ENCODE measurements around the gene LRRFIP1. TPM values are rescaled to one million over a fixed set of nuclear protein-coding genes. Genes with fewer than 3 reads are reported as not detected.

LRRFIP1 gene
- total and polyA plus RNA-seq, 7 donors = 42.3 to 108 (median 91.9) TPM

DNA sequence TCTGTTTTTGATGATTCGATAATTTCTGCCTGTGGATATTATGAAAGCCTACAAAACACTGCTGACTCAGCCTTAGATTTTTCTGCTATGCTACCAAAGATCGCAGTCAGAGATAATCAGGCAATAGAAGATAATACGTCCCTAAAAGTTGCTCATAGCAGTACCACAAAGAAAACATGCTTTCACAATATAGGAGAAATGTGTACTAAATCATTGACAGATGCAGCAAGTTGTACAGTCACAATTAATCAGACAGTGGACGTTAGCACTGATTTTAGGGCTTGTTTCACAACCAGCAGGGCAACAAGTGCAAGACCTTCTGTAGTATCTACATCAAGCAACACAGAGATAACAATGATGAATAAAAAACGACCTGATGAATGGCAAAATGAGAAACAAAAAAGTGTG lies 190.7 kb downstream of the LRRFIP1 start:
- Histone ChIP-seq H3K27ac (no peak overlapping the region), H3K4me1 (no peaks in the 10 kb centered on the region), H3K9me3 (no peaks in the 10 kb centered on the region), H3K4me3 (no peak overlapping the region), H3K36me3 (ENCODE audit: insufficient read depth in 1 of 2, low read depth in 1 of 2) (no peaks in the 10 kb centered on the region), H3K27me3 (ENCODE audit: insufficient read depth in 3 of 3, low read length in 2 of 3) (no peaks in the 10 kb centered on the region)
- ATAC-seq (no peak), DNase-seq (no peak)
- TF ChIP-seq, protein P1, sequence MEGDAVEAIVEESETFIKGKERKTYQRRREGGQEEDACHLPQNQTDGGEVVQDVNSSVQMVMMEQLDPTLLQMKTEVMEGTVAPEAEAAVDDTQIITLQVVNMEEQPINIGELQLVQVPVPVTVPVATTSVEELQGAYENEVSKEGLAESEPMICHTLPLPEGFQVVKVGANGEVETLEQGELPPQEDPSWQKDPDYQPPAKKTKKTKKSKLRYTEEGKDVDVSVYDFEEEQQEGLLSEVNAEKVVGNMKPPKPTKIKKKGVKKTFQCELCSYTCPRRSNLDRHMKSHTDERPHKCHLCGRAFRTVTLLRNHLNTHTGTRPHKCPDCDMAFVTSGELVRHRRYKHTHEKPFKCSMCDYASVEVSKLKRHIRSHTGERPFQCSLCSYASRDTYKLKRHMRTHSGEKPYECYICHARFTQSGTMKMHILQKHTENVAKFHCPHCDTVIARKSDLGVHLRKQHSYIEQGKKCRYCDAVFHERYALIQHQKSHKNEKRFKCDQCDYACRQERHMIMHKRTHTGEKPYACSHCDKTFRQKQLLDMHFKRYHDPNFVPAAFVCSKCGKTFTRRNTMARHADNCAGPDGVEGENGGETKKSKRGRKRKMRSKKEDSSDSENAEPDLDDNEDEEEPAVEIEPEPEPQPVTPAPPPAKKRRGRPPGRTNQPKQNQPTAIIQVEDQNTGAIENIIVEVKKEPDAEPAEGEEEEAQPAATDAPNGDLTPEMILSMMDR (IDR thresholded peaks at IDR 0.05) = no peak
- 73 to 75% (median 74%) methylated on average over 5 of the region's 5 CpGs for WGBS, 3 donors
- intact Hi-C loops (cut with DNase I) = no loop called here

DNA sequence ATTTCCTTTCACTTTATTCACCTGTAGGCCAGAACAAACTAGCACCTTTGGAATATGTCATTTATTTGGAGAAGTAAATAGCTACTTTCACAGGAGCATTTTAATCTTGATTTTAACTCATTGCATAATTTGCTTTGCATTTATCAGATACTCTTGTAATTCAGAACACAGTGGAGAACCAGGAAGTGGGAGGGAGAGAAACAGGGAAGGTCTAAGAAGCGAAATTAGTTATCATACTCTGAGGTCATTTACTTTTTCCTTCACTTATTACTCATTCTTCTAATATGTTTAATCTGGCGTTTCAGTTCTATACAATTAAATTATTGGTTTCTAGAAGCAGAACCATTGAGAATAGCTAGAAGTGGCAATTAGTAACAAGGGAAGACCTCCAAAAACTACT lies 191.8 kb downstream of the LRRFIP1 start:
- no peaks in the 10 kb centered on the region for H3K9me3 ChIP-seq
- TF ChIP-seq, protein P1 (IDR thresholded peaks at IDR 0.05) = no peak
- H3K4me3 ChIP-seq = no peak overlapping the region
- WGBS, 3 donors = 89 to 91% (median 89%) methylated on average over 2 of the region's 2 CpGs
- DNase-seq = no peak
- H3K36me3 ChIP-seq (ENCODE audit: insufficient read depth in 1 of 2, low read depth in 1 of 2) = no peaks in the 10 kb centered on the region
- intact Hi-C loops (cut with DNase I) = no loop called here
- no peaks in the 10 kb centered on the region for H3K4me1 ChIP-seq
- no peak overlapping the region for H3K27ac ChIP-seq
- H3K27me3 ChIP-seq (ENCODE audit: insufficient read depth in 3 of 3, low read length in 2 of 3) = no peaks in the 10 kb centered on the region
- no peak for ATAC-seq

DNA sequence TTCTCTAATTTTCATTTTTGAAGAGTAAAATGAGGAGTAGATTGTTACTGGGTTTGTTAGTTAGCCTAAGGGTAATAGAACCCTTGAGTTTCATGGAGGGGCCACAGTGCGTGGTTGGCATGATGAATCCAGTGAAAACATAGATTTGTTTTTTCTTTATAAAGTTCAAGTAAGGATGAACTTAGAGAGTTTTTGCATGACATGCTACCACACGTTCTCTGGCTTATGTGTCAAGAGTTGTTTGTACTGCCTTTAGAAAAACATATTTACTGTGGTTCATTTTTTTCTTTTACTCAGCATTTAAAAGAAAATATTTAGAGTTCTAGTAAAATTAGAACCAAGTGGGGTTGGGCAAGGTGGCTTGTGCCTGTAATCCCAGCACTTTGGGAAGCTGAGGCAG lies 193.0 kb downstream of the LRRFIP1 start:
- Histone ChIP-seq H3K9me3 (no peaks in the 10 kb centered on the region), H3K36me3 (ENCODE audit: insufficient read depth in 1 of 2, low read depth in 1 of 2) (no peaks in the 10 kb centered on the region), H3K4me1 (no peaks in the 10 kb centered on the region), H3K27ac (no peak overlapping the region), H3K4me3 (no peak overlapping the region), H3K27me3 (ENCODE audit: insufficient read depth in 3 of 3, low read length in 2 of 3) (no peaks in the 10 kb centered on the region)
- ATAC-seq (no peak), DNase-seq (no peak)
- TF ChIP-seq, protein P1 (IDR thresholded peaks at IDR 0.05) = no peak
- intact Hi-C loops (cut with DNase I) = no loop called here
- 86 to 95% (median 94%) methylated on average over 2 of the region's 2 CpGs for WGBS, 3 donors

DNA sequence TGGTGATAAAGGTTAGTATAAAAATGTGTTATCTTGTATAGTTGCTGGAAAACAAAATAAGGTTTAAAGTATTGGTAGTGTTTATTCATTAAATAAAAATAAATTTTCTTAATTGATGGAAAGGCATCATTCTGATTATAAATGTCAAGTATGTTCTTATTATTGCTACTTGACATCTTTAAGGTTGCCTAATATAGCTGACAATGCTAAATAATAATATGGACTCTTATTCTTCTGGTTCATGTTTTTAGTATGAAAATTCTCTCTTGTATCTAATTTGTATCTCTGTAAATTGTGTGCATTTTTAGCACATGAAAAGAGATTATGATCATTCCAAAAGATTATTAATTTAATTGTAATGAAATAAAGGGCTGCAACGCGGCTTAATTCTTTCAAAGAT lies 196.2 kb downstream of the LRRFIP1 start:
- TF ChIP-seq, protein P1 (IDR thresholded peaks at IDR 0.05) = no peak
- no peak for DNase-seq
- Histone ChIP-seq H3K36me3 (ENCODE audit: insufficient read depth in 1 of 2, low read depth in 1 of 2) (no peaks in the 10 kb centered on the region), H3K9me3 (no peaks in the 10 kb centered on the region), H3K4me3 (no peak overlapping the region), H3K4me1 (no peaks in the 10 kb centered on the region), H3K27ac (no peak overlapping the region), H3K27me3 (ENCODE audit: insufficient read depth in 3 of 3, low read length in 2 of 3) (no peaks in the 10 kb centered on the region)
- 96 to 99% (median 96%) methylated on average over 2 of the region's 2 CpGs for WGBS, 3 donors
- intact Hi-C loops (cut with DNase I) = no loop called here
- ATAC-seq = no peak

DNA sequence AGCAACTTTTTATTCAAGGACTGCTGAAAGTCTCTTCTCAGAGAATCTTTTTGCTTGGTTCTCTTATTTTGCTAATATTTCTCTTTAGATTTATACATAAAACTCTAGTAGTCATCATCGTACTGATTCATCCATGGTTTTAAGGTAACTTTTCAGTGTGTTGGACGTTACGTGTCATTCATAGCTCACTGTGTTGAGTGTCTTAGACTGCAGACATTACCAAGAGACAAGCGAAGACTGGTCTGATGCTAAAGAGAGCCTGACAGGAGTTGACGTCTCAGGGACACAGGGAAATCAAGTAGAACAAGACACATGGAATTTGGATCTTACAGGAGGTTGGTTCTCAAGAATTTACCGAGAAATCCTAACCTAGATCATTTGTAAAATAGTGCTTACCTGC lies 196.7 kb downstream of the LRRFIP1 start:
- H3K27me3 ChIP-seq (ENCODE audit: insufficient read depth in 3 of 3, low read length in 2 of 3) = no peaks in the 10 kb centered on the region
- WGBS, 3 donors = 86 to 89% (median 87%) methylated on average over 6 of the region's 6 CpGs
- intact Hi-C loops (cut with DNase I) = no loop called here
- no peaks in the 10 kb centered on the region for H3K9me3 ChIP-seq
- no peaks in the 10 kb centered on the region for H3K36me3 ChIP-seq (ENCODE audit: insufficient read depth in 1 of 2, low read depth in 1 of 2)
- ATAC-seq (no peak), DNase-seq (no peak)
- H3K4me1 ChIP-seq = no peaks in the 10 kb centered on the region
- TF ChIP-seq, protein P1 (IDR thresholded peaks at IDR 0.05) = no peak
- no peak overlapping the region for H3K4me3 ChIP-seq
- H3K27ac ChIP-seq = no peak overlapping the region

All from psoas muscle (tissue), 8 donors.